K562 (cell line): ENCODE results near the gene LENG9. TPM values are rescaled to one million over a fixed set of nuclear protein-coding genes. Genes with fewer than 3 reads are reported as not detected.

ENCODE experiments used
- ARID4B ChIP-seq: sonication (generic); formaldehyde crosslinking; IDR thresholded peaks from 2 replicates; pipeline ENCODE4 v1.8.0; 2022; ENCODE audit warnings: mild to moderate bottlenecking, missing genetic modification reagents
- CHD4 ChIP-seq: fragments of 200-600 bp; sonication (generic); IDR thresholded peaks from 3 replicates; pipeline ENCODE4 v1.6.1; 2012; ENCODE audit warnings: low read depth, mild to moderate bottlenecking, mixed read lengths, low read length, inconsistent platforms; ENCODE audit not compliant: insufficient read depth, insufficient replicate concordance, poor library complexity, severe bottlenecking
- ZNF707 ChIP-seq: fragments of 250-450 bp; sonication (Bioruptor Pico); conservative IDR thresholded peaks from 2 replicates; pipeline ENCODE4 v1.8.0; 2022; ENCODE audit warnings: inconsistent platforms, mild to moderate bottlenecking, moderate library complexity
- polyA plus RNA-seq, 8 experiments: library from polyadenylated mRNA; depleted of rRNA in 4 of 8; stranded (reverse) in 5 of 8; unstranded in 3 of 8; fragments of >200 nt; fragmentation: Nextera tagmentation in 2 of 8; fragmentation: Illumina TruSeq in 1 of 8; extraction: Ambion mirVana in 2 of 8; extraction: Trizol in 1 of 8; gene quantifications; 2 replicates each; pipeline versions ENCODE4 v1.2.1 to v1.2.3, GENCODE V29; 2011 to 2014; ENCODE audit warnings: inconsistent platforms in 1 of 8, missing spikeins in 1 of 8
- total RNA-seq, 7 experiments: library from RNA; depleted of rRNA in 6 of 7; stranded (reverse); fragments of >200 nt in 6 of 7; fragmentation: Illumina TruSeq in 2 of 7; extraction: Trizol in 2 of 7; gene quantifications; 2 replicates each; pipeline versions ENCODE4 v1.2.1 to v1.2.3, GENCODE V29; 2011 to 2021; ENCODE audit warnings: low replicate concordance in 1 of 7

The LENG9 gene
- total and polyA plus RNA-seq, 9 of the 15 experiments (the other 6 are each of a cell fraction or from before 2014, with no cell fraction given): 0.06 to 0.64 (median 0.33) TPM; not detected in 1

GRCh38 chr19:54464630-54465425, 1.2 kb upstream of the LENG9 start (continued):
- no peak; the same call in 1 of the 2 replicates for TF ChIP-seq ARID4B (CRISPR knock-in tag)
- no peak for TF ChIP-seq ZNF707 (CRISPR knock-in tag)
- TF ChIP-seq CHD4: no peak
